PFSK-1 (cell line): Measurements from ENCODE around the gene AUTS2.

Source experiments
- POLR2AphosphoS5 ChIP-seq: IDR thresholded peaks from 2 replicates; pipeline ENCODE4 v1.6.1; 2012; ENCODE audit warnings: low read depth, mild to moderate bottlenecking, control low read depth, low read length, moderate library complexity
- REST ChIP-seq, 2 experiments: IDR thresholded peaks; 2 replicates each; pipeline versions ENCODE4 v1.6.1 to v1.8.0; 2011 to 2012; ENCODE audit warnings: low read depth in 2 of 2, low read length in 2 of 2, control low read depth in 1 of 2, inconsistent platforms in 1 of 2, mild to moderate bottlenecking in 1 of 2, moderate library complexity in 1 of 2; ENCODE audit not compliant: insufficient read depth in 1 of 2
- SIN3A ChIP-seq: IDR thresholded peaks from 2 replicates; pipeline ENCODE4 v1.6.1; 2012; ENCODE audit warnings: mild to moderate bottlenecking, low read length, moderate library complexity, borderline replicate concordance; ENCODE audit not compliant: insufficient read depth
- TAF1 ChIP-seq: IDR thresholded peaks from 2 replicates; pipeline ENCODE4 v1.6.1; 2012; ENCODE audit warnings: low read length, control low read depth, borderline replicate concordance; ENCODE audit not compliant: insufficient read depth

GRCh38 chr7:70553364-70553763 lies 955.1 kb downstream of the AUTS2 start:
- TF ChIP-seq POLR2AphosphoS5 (no peak), TAF1 (no peak), SIN3A (no peak), REST (IDR thresholded peaks at IDR 0.05; ENCODE audit: insufficient read depth in 1 of 2, low read depth in 2 of 2, low read length in 2 of 2) (no peak)
